IMR-90 (cell line): ENCODE measurements around the gene TLL1. TPM values are rescaled to one million over a fixed set of nuclear protein-coding genes. Genes with fewer than 3 reads are reported as not detected.

Experiments used
- ATAC-seq: fragments of 200-7000 bp; cut with Tn5 transposase; 2 replicates; pipeline ENCODE4 v1.9.1; 2020; ENCODE audit warnings: low read depth, mild to moderate bottlenecking, moderate library complexity
- BruUV-seq: library from RNA; stranded (reverse); fragments of 400-500 nt; replicated peaks from 2 replicates; lab custom pipeline; 2021; lab: Mats Ljungman, UMichigan
- CTCF ChIA-PET: fragments of 300-600 bp; formaldehyde crosslinking; extraction: SDS; loops from one replicate; lab custom pipeline; 2021; ENCODE audit warnings: antibody characterized with exemption; lab: Yijun Ruan, JAX
- POLR2A ChIA-PET: fragments of 300-600 bp; sonication (Branson Sonifier 250); formaldehyde crosslinking; loops from one replicate; lab custom pipeline; 2022; ENCODE audit warnings: antibody characterized with exemption; ENCODE audit not compliant: unreplicated experiment; lab: Charles Lee
- DNase-seq: peaks from one replicate; pipeline ENCODE4 v3.0.0; 2013
- H2AFZ ChIP-seq: replicated peaks from 2 replicates; pipeline ENCODE3; 2013; ENCODE audit warnings: low read length, mild to moderate bottlenecking; ENCODE audit not compliant: poor library complexity
- H2AK5ac ChIP-seq: 2 replicates; pipeline ENCODE4 v1.6.1; 2013; ENCODE audit warnings: low read depth, low read length, inconsistent platforms
- H2AK9ac ChIP-seq: replicated peaks from 2 replicates; pipeline ENCODE3; 2013; ENCODE audit warnings: mild to moderate bottlenecking, low read depth, low read length, moderate library complexity; ENCODE audit not compliant: poor library complexity
- H2BK120ac ChIP-seq: 2 replicates; pipeline ENCODE4 v1.6.1; 2013; ENCODE audit warnings: low read depth, low read length, inconsistent platforms
- H2BK15ac ChIP-seq: 3 replicates; pipeline ENCODE4 v1.6.1; 2013; ENCODE audit warnings: low read depth, low read length, inconsistent platforms
- H2BK20ac ChIP-seq: 2 replicates; pipeline ENCODE4 v1.6.1; 2013; ENCODE audit warnings: low read depth, mild to moderate bottlenecking, inconsistent platforms, low read length, moderate library complexity
- H2BK5ac ChIP-seq: 2 replicates; pipeline ENCODE4 v1.6.1; 2013; ENCODE audit warnings: mild to moderate bottlenecking, low read depth, low read length, inconsistent platforms; ENCODE audit not compliant: poor library complexity, severe bottlenecking
- H3K14ac ChIP-seq: replicated peaks from 2 replicates; pipeline ENCODE4 v1.6.1; 2013; ENCODE audit warnings: low read depth, low read length, inconsistent platforms
- H3K18ac ChIP-seq: 2 replicates; pipeline ENCODE4 v1.6.1; 2013; ENCODE audit warnings: low read depth, low read length, control low read depth
- H3K23ac ChIP-seq: 2 replicates; pipeline ENCODE4 v1.6.1; 2013; ENCODE audit warnings: low read depth, low read length, inconsistent platforms
- H3K27ac ChIP-seq: 2 replicates; pipeline ENCODE4 v1.5.1; 2013; ENCODE audit warnings: mild to moderate bottlenecking, control low read depth, low read length; ENCODE audit not compliant: insufficient read depth
- H3K27me3 ChIP-seq: 2 replicates; pipeline ENCODE4 v1.6.1; 2013; ENCODE audit warnings: low read length; ENCODE audit not compliant: control insufficient read depth, insufficient read depth
- H3K36me3 ChIP-seq: 2 replicates; pipeline ENCODE4 v1.6.1; 2013; ENCODE audit warnings: low read length, mixed read lengths; ENCODE audit not compliant: control insufficient read depth, insufficient read depth
- H3K4ac ChIP-seq: 2 replicates; pipeline ENCODE4 v1.6.1; 2013; ENCODE audit warnings: low read depth, low read length, inconsistent platforms
- H3K4me1 ChIP-seq: 2 replicates; pipeline ENCODE4 v1.6.1; 2013; ENCODE audit warnings: low read length, mixed read lengths; ENCODE audit not compliant: control insufficient read depth, insufficient read depth
- H3K4me2 ChIP-seq: 2 replicates; pipeline ENCODE4 v1.6.1; 2013; ENCODE audit warnings: low read depth, mild to moderate bottlenecking, control low read depth, low read length, moderate library complexity
- H3K4me3 ChIP-seq: 2 replicates; pipeline ENCODE4 v1.5.1; 2013; ENCODE audit warnings: low read depth, mild to moderate bottlenecking, control low read depth, low read length, moderate library complexity; ENCODE audit not compliant: insufficient read depth
- H3K56ac ChIP-seq: 2 replicates; pipeline ENCODE4 v1.6.1; 2013; ENCODE audit warnings: low read length, inconsistent platforms; ENCODE audit not compliant: insufficient read depth; ENCODE audit errors: extremely low read depth
- H3K79me1 ChIP-seq, 2 experiments: 2 replicates each; pipeline ENCODE4 v1.6.1; 2013; ENCODE audit warnings: low read length in 2 of 2, inconsistent platforms in 1 of 2, low read depth in 1 of 2
- H3K9ac ChIP-seq: 2 replicates; pipeline ENCODE4 v1.6.1; 2013; ENCODE audit warnings: low read depth, low read length, control low read depth
- H3K9me1 ChIP-seq: 2 replicates; pipeline ENCODE4 v1.6.1; 2013; ENCODE audit warnings: low read length, inconsistent platforms; ENCODE audit not compliant: insufficient read depth
- H3K9me3 ChIP-seq: 2 replicates; pipeline ENCODE4 v1.6.1; 2013; ENCODE audit warnings: low read length; ENCODE audit not compliant: control insufficient read depth, insufficient read depth
- H4K20me1 ChIP-seq: 2 replicates; pipeline ENCODE4 v1.6.1; 2013; ENCODE audit warnings: low read length, inconsistent platforms; ENCODE audit not compliant: insufficient read depth
- H4K5ac ChIP-seq: 2 replicates; pipeline ENCODE4 v1.6.1; 2013; ENCODE audit warnings: mild to moderate bottlenecking, low read depth, low read length, control low read depth
- H4K8ac ChIP-seq, 2 experiments: 2 replicates each; pipeline ENCODE4 v1.6.1; 2013; ENCODE audit warnings: low read depth in 2 of 2, low read length in 2 of 2, control low read depth in 1 of 2, inconsistent platforms in 1 of 2
- H4K91ac ChIP-seq: 2 replicates; pipeline ENCODE4 v1.6.1; 2013; ENCODE audit warnings: low read depth, low read length, inconsistent platforms; ENCODE audit not compliant: insufficient read depth
- BHLHE40 ChIP-seq: fragments of 150-350 bp; IDR thresholded peaks from 2 replicates; pipeline ENCODE4 v1.6.1; 2016; ENCODE audit warnings: mild to moderate bottlenecking, low read depth, low read length
- ELK1 ChIP-seq: fragments of 150-350 bp; IDR thresholded peaks from 2 replicates; pipeline ENCODE4 v1.6.1; 2016; ENCODE audit warnings: low read depth, mild to moderate bottlenecking, low read length, moderate library complexity, borderline replicate concordance
- RFX5 ChIP-seq: IDR thresholded peaks from 2 replicates; pipeline ENCODE4 v1.8.0; 2012; ENCODE audit warnings: low read depth, mild to moderate bottlenecking, low read length, moderate library complexity
- WGBS, 2 experiments: methylation state at CpG; one replicate each; pipeline versions ENCODE4 v1.1.5 to v1.1.7; 2013; ENCODE audit warnings: missing lambda C conversion rate in 2 of 2; ENCODE audit not compliant: insufficient read length in 1 of 2; ENCODE audit errors: extremely low coverage in 2 of 2; 5-methylcytosine and 5-hydroxymethylcytosine counted together
- dilution Hi-C: fragments of 300-500 bp; cut with HindIII; formaldehyde crosslinking; loops from one replicate; pipeline ENCODE4 v1.14.3; 2018; ENCODE audit warnings: low sequenced_read_pairs; ENCODE audit not compliant: unreplicated experiment
- in situ Hi-C: fragments of 300-500 bp; cut with MboI; formaldehyde crosslinking; loops from 3 replicates; pipeline ENCODE4 v1.14.3; 2019; ENCODE audit warnings: low sequenced_read_pairs, inconsistent platforms, mixed read lengths
- intact Hi-C: fragments of 100-400 bp; cut with micrococcal nuclease; formaldehyde crosslinking; loops from 2 replicates; pipeline ENCODE4 v1.10.0; 2022
- polyA plus RNA-seq, 3 experiments: library from polyadenylated mRNA; depleted of rRNA; stranded (reverse); fragments of >200 nt; gene quantifications; 2 replicates each; pipeline ENCODE4 v1.2.3, GENCODE V29; 2012; ENCODE audit warnings: low replicate concordance in 1 of 3
- total RNA-seq: library from RNA; depleted of rRNA; stranded (reverse); fragments of >200 nt; gene quantifications from 2 replicates; pipeline ENCODE4 v1.2.3, GENCODE V29; 2012

The TLL1 gene
- total and polyA plus RNA-seq, 2 of the 4 experiments (the other 2 are of a cell fraction), result not detected

GRCh38 chr4:165991325-165992180 lies 118.5 kb downstream of the TLL1 start:
- H3K27ac ChIP-seq, result no peak overlapping the region
- H3K4me2 ChIP-seq, result no peak overlapping the region
- no peak overlapping the region for H2AFZ ChIP-seq
- no peak for TF ChIP-seq RFX5
- no peak for TF ChIP-seq ELK1
- no peak for TF ChIP-seq BHLHE40
- H4K20me1 ChIP-seq, result no peaks in the 10 kb centered on the region
- BruUV-seq, result no TSS peak
- H3K9me1 ChIP-seq, result no peaks in the 10 kb centered on the region
- no peak overlapping the region for H2AK5ac ChIP-seq
- H3K23ac ChIP-seq, result no peak overlapping the region
- no peak overlapping the region for H3K4ac ChIP-seq
- H2AK9ac ChIP-seq, result no peak overlapping the region
- no peak overlapping the region for H2BK5ac ChIP-seq
- no peaks in the 10 kb centered on the region for H3K79me1 ChIP-seq
- ATAC-seq (no peak), DNase-seq (no peak)
- H2BK20ac ChIP-seq, result no peak overlapping the region
- no peak overlapping the region for H4K91ac ChIP-seq
- no peaks in the 10 kb centered on the region for H3K36me3 ChIP-seq
- ChIA-PET POLR2A (no interaction called here), CTCF (no interaction called here)
- H4K8ac ChIP-seq, result no peak overlapping the region
- in situ Hi-C loops (no loop called here), dilution Hi-C loops (no loop called here), intact Hi-C loops (no loop called here)
- H3K4me1 ChIP-seq, result no peaks in the 10 kb centered on the region
- no peaks in the 10 kb centered on the region for H3K27me3 ChIP-seq
- H3K18ac ChIP-seq, result no peak overlapping the region
- no peak overlapping the region for H3K14ac ChIP-seq
- WGBS, 2 experiments, result no CpG with 5 or more reads among the region's 4 CpGs
- H3K4me3 ChIP-seq, result no peak overlapping the region
- H3K9ac ChIP-seq, result no peak overlapping the region
- no peak overlapping the region for H4K5ac ChIP-seq
- H3K56ac ChIP-seq, result no peak overlapping the region
- H3K9me3 ChIP-seq, result peaks cover 3% of the 10 kb centered on the region; the same call in 1 of the 2 replicates
- no peak overlapping the region for H2BK15ac ChIP-seq
- H2BK120ac ChIP-seq, result no peak overlapping the region
